Activated naive CD8-positive, alpha-beta T cell treated with anti-CD3 and anti-CD28 coated beads, Interleukin-2, amount 10 ng/mL, durations not matched to agents 7 days and 5 days (primary cell): Measurements from ENCODE around the gene SFTA2. TPM values are rescaled to one million over a fixed set of nuclear protein-coding genes. Genes with fewer than 3 reads are reported as not detected.
A peak's percentile ranks its signal among the peaks of the same experiment; 100 is the strongest.

Source experiments
- ATAC-seq: fragments of 150-1000 bp; cut with Tn5 transposase; one replicate; pipeline ENCODE4 v1.10.0; 2021; ENCODE audit warnings: low read depth, moderate library complexity
- POLR2A ChIA-PET: fragments of 350-600 bp; sonication (Branson Sonifier 250); formaldehyde crosslinking; loops from one replicate; lab custom pipeline; 2021; ENCODE audit warnings: antibody characterized with exemption; lab: Charles Lee
- DNase-seq: peaks from one replicate; pipeline ENCODE4 v3.0.0; 2021
- H3K27ac Mint-ChIP-seq: one replicate; pipeline ENCODE4 v1.8.0; 2022; ENCODE audit warnings: mild to moderate bottlenecking, mixed read lengths
- H3K27me3 Mint-ChIP-seq: one replicate; pipeline ENCODE4 v1.8.0; 2022; ENCODE audit warnings: mild to moderate bottlenecking, moderate library complexity, mixed read lengths
- H3K36me3 Mint-ChIP-seq: one replicate; pipeline ENCODE4 v1.8.0; 2021; ENCODE audit warnings: mild to moderate bottlenecking, mixed read lengths
- H3K4me1 Mint-ChIP-seq: one replicate; pipeline ENCODE4 v1.8.0; 2021; ENCODE audit warnings: mixed read lengths
- H3K4me3 Mint-ChIP-seq: one replicate; pipeline ENCODE4 v1.8.0; 2022; ENCODE audit warnings: mild to moderate bottlenecking, moderate library complexity, mixed read lengths
- H3K9me3 Mint-ChIP-seq: one replicate; pipeline ENCODE4 v1.8.0; 2021; ENCODE audit warnings: mixed read lengths
- total RNA-seq, 2 experiments: library from RNA; stranded (reverse); gene quantifications; one replicate each; pipeline ENCODE4 v1.2.3, GENCODE V29; 2021

Gene SFTA2
- total RNA-seq, 2 experiments from 2014 or later = not detected

DNA sequence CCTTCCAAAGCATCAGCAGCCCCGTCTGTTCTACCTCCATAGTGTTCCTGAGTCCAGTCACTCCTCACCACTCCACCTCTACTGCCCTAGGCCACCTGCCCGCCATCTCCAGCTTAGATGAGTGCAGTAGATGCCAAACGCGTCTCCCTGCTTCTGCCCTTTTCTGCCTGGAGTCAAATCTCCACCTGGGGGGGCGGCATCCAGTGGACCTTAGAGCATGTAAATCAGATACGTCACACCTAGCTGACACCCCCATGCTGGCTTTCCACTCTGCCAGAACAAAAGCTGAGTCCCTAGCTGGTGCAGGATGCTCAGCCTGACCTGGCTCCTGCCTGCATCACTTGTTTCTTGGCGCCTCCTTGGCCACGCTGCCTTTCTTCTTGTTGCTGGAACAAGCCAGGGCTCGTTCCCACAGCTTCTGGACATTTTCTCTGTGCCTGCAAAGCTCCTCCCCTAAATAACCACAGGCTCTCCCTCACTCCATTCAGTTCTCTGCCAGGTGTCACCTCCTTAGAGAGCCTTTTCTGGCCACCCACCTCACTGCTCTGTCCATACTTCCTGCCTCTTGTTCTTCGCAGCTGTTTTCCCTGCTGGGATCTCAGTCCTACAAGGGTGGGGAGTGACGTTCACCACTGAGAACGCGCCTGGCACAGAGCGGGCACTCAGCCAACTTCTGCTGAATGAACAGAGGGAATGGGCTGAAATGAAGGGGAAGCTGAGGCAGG lies 41.9 kb downstream of the SFTA2 start:
- Mint-ChIP-seq H3K9me3 (no peaks in the 10 kb centered on the region), H3K36me3 (peaks cover 4% of the 10 kb centered on the region), H3K4me3 (no peak overlapping the region), H3K4me1 (peaks cover 11% of the 10 kb centered on the region), H3K27me3 (no peaks in the 10 kb centered on the region), H3K27ac (no peak overlapping the region)
- peak; percentile 17 for DNase-seq
- no peak for ATAC-seq
- POLR2A ChIA-PET = interaction anchor here (1.3 kb wide), 1 partner anchor 9 kb away, joined by 3 read pairs; no protein-coding TSS in a partner anchor

DNA sequence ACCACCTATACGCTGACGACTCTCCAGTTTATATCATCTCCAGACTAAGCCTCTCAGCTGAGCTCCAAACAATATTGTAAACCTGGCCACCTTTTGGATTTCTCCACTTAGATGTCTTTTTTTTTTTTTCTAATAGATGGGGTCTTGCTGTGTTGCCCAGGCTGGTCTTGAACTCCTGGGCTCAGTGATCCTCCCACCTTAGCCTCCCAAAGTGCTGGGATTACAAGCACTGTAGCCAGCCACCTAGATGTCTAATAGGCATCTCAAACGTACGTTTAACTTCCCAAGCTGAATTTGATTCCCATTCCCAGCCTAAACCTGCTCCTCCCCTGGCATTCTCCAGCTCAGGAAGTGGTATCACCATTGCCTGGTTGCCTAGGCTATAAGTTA lies 42.5 kb downstream of the SFTA2 start:
- H3K4me1 Mint-ChIP-seq = peaks cover 14% of the 10 kb centered on the region
- H3K27ac Mint-ChIP-seq = no peak overlapping the region
- H3K9me3 Mint-ChIP-seq = no peaks in the 10 kb centered on the region

GRCh38 chr6:30888816-30889495 lies 43.0 kb downstream of the SFTA2 start:
- POLR2A ChIA-PET = no interaction called here
- no peaks in the 10 kb centered on the region for H3K9me3 Mint-ChIP-seq
- peak; percentile 18 for DNase-seq
- H3K36me3 Mint-ChIP-seq = no peaks in the 10 kb centered on the region
- H3K4me3 Mint-ChIP-seq = no peak overlapping the region
- ATAC-seq = no peak
- H3K27ac Mint-ChIP-seq = no peak overlapping the region
- no peaks in the 10 kb centered on the region for H3K27me3 Mint-ChIP-seq
- peaks cover 14% of the 10 kb centered on the region for H3K4me1 Mint-ChIP-seq

More for the DNA sequence above, 42.5 kb downstream of the SFTA2 start:
- POLR2A ChIA-PET = no interaction called here
- no peak for ATAC-seq
- no peak for DNase-seq
- Mint-ChIP-seq H3K4me3 (no peak overlapping the region), H3K36me3 (no peaks in the 10 kb centered on the region), H3K27me3 (no peaks in the 10 kb centered on the region)

- Mint-ChIP-seq H3K27ac (no peak overlapping the region), H3K9me3 (no peaks in the 10 kb centered on the region), H3K27me3 (peaks cover 2% of the 10 kb centered on the region), H3K4me1 (peaks cover 19% of the 10 kb centered on the region), H3K36me3 (no peaks in the 10 kb centered on the region), H3K4me3 (no peak overlapping the region)
- peak; percentile 4 for DNase-seq
- no peak for ATAC-seq
- POLR2A ChIA-PET = no interaction called here
Observed at GRCh38 chr6:30887901-30888815, 43.8 kb downstream of the SFTA2 start.

- Mint-ChIP-seq H3K36me3 (no peaks in the 10 kb centered on the region), H3K9me3 (no peaks in the 10 kb centered on the region), H3K4me3 (no peak overlapping the region), H3K27me3 (peaks cover 2% of the 10 kb centered on the region), H3K27ac (no peak overlapping the region), H3K4me1 (peaks cover 21% of the 10 kb centered on the region)
- POLR2A ChIA-PET = no interaction called here
- DNase-seq (peak; percentile 5), ATAC-seq (no peak)
Observed at GRCh38 chr6:30886897-30887255, 45.1 kb downstream of the SFTA2 start.

DNA sequence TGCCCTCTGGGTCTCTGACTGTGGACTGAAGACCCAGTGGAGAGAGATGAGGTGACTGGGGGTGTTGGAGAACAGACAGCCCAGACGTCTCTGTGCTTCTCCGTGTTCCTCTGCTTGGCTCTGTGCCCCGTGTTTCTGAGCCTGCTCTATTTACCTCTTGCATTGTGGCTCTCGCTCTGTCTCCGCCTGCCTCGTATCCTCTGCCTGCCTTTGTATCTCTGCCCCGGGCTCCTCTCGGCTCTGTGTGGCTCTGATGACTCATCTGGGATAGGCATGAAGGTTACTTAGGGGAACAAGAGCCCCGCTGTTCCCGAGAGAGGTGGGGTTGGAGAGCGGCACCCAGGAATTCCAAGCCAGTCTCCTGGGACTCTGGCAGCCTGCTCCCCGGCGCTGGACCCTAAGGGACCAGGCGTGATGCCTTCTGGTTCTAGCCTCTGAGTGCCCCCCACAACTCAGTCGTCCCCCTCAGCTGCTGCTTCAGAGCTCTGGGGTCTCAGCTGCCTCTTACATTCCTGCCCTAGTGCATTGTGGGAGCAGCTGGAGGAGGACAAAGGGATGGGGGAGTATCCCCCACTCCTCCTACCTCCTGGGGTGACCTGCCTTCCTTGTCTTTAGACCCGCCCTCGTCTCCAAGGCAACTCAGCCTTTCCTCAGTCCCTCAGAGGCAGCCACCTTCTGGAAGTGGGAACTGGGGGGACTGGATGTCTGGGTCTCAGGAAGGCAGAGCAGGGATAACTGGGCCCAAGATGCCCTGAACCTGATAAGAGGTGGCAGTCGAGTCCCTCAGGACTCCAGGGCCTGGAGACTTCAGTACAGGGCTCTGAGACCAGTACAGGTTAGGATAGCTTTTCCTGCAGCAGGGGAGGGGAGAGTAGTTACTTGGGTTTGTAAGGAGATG lies 45.7 kb downstream of the SFTA2 start:
- peak; percentile 27 for ATAC-seq
- no peaks in the 10 kb centered on the region for H3K36me3 Mint-ChIP-seq
- POLR2A ChIA-PET = no interaction called here
- H3K27ac Mint-ChIP-seq = peak overlapping the region; percentile 18
- peak; percentile 25 for DNase-seq
- peak overlapping the region; percentile 79 for H3K4me3 Mint-ChIP-seq
- H3K9me3 Mint-ChIP-seq = no peaks in the 10 kb centered on the region
- H3K4me1 Mint-ChIP-seq = peaks cover 24% of the 10 kb centered on the region
- H3K27me3 Mint-ChIP-seq = peaks cover 2% of the 10 kb centered on the region

- Mint-ChIP-seq H3K4me1 (peaks cover 24% of the 10 kb centered on the region), H3K27ac (peak overlapping the region; percentile 18), H3K4me3 (peak overlapping the region; percentile 79), H3K9me3 (no peaks in the 10 kb centered on the region), H3K27me3 (peaks cover 3% of the 10 kb centered on the region), H3K36me3 (no peaks in the 10 kb centered on the region)
- POLR2A ChIA-PET = interaction anchor here (1.5 kb wide), 1 partner anchor 58 kb away, joined by 4 read pairs; no protein-coding TSS in a partner anchor
- DNase-seq (no peak), ATAC-seq (no peak)
Observed at GRCh38 chr6:30885481-30885998, 46.4 kb downstream of the SFTA2 start.

GRCh38 chr6:30884521-30885480 lies 47.2 kb downstream of the SFTA2 start:
- H3K36me3 Mint-ChIP-seq = no peaks in the 10 kb centered on the region
- no peak for DNase-seq
- H3K9me3 Mint-ChIP-seq = no peaks in the 10 kb centered on the region
- peaks cover 24% of the 10 kb centered on the region for H3K4me1 Mint-ChIP-seq
- ATAC-seq = peak; percentile 46
- H3K27ac Mint-ChIP-seq = no peak overlapping the region
- H3K27me3 Mint-ChIP-seq = peaks cover 3% of the 10 kb centered on the region
- peak overlapping the region; percentile 79 for H3K4me3 Mint-ChIP-seq
- POLR2A ChIA-PET = interaction anchor here (0.5 to 1.5 kb wide), 6 partner anchors 29 to 327 kb away, joined by 3 to 7 read pairs (median 4); partner anchors contain the start of genes DHX16, PRR3 and VARS2

- H3K27me3 Mint-ChIP-seq = peaks cover 3% of the 10 kb centered on the region
- DNase-seq (peak; percentile 68), ATAC-seq (peak; percentile 76)
- peak within 1 kb of the TSS; percentile 44 for H3K27ac Mint-ChIP-seq
- POLR2A ChIA-PET = interaction anchor here (0.5 to 1.5 kb wide), 8 partner anchors 30 to 326 kb away, joined by 3 to 7 read pairs (median 3); partner anchors contain the start of genes DHX16, PRR3 and VARS2
- no peaks in the 10 kb centered on the region for H3K9me3 Mint-ChIP-seq
- no peaks in the 10 kb centered on the region for H3K36me3 Mint-ChIP-seq
- H3K4me1 Mint-ChIP-seq = peaks cover 24% of the 10 kb centered on the region
- H3K4me3 Mint-ChIP-seq = peak within 1 kb of the TSS; percentile 79
Observed at GRCh38 chr6:30883685-30884520, 48.1 kb downstream of the SFTA2 start, which contains the start of gene DDR1. Gene DDR1, plus strand, starts transcription at chr6:30884519. Its CDS starts 4,211 bp downstream, at chr6:30888730.

DNA sequence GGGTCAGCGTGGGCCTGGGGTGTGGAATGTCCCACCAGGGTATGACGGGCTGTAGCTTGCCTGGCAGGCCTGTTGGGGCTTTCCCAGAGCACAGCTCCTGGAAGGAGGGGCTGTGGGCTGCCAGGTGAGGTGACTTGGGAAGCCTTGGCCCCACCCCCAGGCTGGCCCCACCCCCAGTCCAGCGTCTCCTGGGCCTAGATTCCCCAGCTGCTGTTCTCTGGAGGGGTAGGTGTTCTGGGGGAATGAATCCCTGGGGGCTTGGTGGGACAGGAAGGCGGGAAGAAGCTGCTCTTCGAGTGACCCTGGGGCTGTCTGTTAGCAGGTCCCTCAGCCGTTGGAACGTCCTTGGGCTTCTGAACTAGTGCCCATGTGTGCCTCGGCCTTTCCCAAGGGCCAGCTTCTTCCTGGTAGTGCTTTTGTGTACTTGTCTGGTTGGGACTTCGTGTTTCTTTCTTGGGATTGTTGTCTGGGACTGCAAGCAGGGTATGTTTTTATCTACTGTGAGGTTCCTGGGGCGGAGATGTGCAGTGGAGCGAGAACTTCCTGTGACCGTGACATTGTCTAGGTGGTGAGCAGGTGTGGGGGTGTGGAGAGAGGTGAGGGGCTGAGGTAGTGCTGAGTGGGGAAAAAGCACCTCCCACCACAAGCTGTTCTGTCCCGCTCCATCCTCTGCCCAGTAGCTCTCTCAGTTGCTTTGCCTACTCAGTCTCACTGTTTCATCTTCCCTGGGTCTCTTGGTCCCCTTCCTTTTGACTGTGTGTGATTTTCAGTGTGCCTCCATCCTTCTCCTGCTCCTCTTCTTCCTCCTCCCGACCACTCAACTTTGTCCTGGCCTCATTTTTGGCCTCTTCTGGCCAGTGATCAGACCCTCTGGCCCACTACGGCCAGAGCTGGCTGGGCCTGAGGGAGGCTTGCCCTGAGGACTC lies 48.9 kb downstream of the SFTA2 start:
- POLR2A ChIA-PET = interaction anchor here (0.9 to 1.3 kb wide), 4 partner anchors 53 to 138 kb away, joined by 3 to 7 read pairs (median 4); partner anchors contain the start of gene IER3
- H3K27me3 Mint-ChIP-seq = peaks cover 3% of the 10 kb centered on the region

More for the DNA sequence above, 48.9 kb downstream of the SFTA2 start:
- H3K9me3 Mint-ChIP-seq = no peaks in the 10 kb centered on the region
- H3K36me3 Mint-ChIP-seq = no peaks in the 10 kb centered on the region
- H3K4me1 Mint-ChIP-seq = peaks cover 30% of the 10 kb centered on the region
- ATAC-seq (no peak), DNase-seq (no peak)
- peak overlapping the region; percentile 79 for H3K4me3 Mint-ChIP-seq
- H3K27ac Mint-ChIP-seq = peak overlapping the region; percentile 44
